GM18870 (cell line): ENCODE data around the gene AATF.

Experiments
- ATAC-seq: cut with Tn5 transposase; IDR thresholded peaks from one replicate; pipeline ENCODE4 v1.9.1; 2021; ENCODE audit warnings: moderate library complexity; ENCODE audit not compliant: unreplicated experiment

The AATF gene

GRCh38 chr17:37041932-37042331 lies 93.2 kb downstream of the AATF start:
- no peak for ATAC-seq

GRCh38 chr17:37043201-37043600 lies 94.4 kb downstream of the AATF start:
- ATAC-seq = no peak

GRCh38 chr17:37045351-37045922 lies 96.7 kb downstream of the AATF start:
- no peak for ATAC-seq

DNA sequence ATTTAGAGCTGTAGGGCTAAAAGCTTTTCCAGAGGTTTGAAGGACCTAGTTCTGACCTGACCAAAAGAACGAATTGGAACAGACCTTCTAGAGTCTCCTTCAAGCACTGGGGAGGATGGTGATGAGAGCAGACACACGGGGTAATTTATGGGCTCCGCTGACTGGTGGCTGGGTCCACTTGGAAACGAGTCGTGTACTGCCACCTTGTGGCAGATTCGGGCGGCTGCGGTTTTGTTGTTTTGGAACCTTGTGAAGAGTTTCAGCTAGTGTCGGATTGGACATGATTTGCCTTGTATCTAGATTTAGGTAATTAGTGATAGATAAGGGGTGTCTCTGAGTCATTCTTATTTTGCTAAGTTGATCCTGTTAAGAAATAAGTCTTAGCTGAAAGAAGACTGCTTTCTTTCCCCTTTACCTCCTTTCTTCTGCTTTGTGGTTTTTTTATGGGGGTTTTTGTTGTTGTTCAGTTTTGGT lies 98.9 kb downstream of the AATF start:
- no peak for ATAC-seq

GRCh38 chr17:37048811-37049210 lies 100.1 kb downstream of the AATF start:
- no peak for ATAC-seq

DNA sequence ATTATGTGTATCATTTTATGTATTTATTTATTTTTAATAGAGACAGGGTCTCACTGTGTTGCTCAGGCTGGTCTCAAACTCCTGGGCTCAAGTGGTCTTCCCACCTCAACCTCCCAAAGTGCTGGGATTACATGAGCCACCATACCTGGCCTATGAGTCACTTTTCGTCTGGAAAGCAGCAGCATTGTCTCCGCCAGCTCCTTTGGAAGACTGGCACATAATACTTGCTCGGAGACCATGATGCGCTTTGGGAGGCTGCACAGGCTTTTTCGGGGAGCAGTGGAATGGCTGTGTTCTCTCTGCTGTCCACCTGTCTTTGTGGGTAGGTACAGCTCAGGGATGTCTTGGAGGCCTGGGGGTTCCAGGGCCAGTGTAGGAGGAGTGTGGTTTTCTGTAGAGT lies 102.2 kb downstream of the AATF start:
- no peak for ATAC-seq

GRCh38 chr17:37051381-37051780 lies 102.6 kb downstream of the AATF start:
- ATAC-seq = no peak

- no peak for ATAC-seq
Observed at GRCh38 chr17:37051833-37052232, 103.1 kb downstream of the AATF start.

DNA sequence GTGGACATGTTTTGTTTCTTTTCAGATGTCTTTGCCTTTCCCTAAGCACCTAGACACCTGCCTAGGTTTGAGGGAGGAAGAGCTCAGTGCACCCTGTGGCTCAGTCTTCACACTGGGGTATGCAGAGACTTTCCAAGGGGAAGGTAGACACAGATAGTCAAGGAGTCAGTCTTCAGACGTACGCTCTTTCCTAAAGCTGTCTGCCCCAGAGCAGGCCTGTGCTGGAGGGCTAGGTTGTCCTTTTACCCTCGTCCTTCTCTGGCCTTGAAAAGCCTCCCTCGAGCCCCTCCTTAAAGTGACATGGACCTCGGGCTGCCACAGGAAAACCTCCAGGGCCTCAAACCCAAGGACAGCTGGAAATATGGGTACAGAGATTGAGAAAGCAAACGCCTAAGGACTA lies 103.7 kb downstream of the AATF start:
- ATAC-seq = no peak

- no peak for ATAC-seq
Observed at GRCh38 chr17:37054894-37055293, 106.1 kb downstream of the AATF start.

- ATAC-seq = no peak
Observed at GRCh38 chr17:37056622-37057021, 107.9 kb downstream of the AATF start.

- no peak for ATAC-seq
Observed at GRCh38 chr17:37059493-37059892, 110.7 kb downstream of the AATF start.

DNA sequence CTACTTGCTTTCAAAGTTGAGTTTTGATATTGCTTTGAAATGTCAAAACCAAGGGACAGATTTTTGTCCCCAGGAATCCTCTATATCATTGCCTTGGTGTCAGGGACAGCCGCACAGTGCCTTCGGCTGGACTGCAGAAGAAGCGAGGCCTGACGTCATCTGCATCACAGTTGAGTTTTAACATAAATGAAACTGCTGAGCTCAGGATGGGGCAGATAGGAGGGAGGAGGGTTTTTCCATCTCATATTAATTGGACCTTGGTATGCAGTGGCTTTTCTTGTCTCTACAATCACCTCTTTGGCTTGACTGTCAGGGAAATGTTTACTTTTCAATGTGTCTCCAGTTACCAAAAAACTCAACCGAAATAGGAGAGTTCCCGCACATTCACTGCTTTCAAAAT lies 111.3 kb downstream of the AATF start:
- ATAC-seq = no peak

DNA sequence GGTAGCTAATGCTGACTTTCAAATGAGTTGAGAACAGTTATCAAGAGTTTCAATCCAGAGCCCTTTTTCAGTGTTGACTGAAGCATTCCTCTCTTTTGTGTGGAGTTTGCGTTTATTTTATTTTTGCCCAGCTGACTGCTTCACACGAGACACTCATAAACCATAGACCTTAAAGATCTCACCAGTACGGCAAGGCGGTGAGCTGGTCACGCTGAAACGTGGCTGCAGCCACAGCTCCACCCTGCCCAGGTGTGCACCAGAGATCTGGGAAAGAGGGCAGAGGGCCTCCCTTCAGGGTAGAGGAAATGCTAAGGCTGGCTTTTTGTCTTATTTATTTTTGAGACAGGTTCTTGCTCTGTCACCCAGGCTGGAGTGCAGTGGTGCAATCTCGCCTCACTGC lies 112.2 kb downstream of the AATF start:
- ATAC-seq = no peak

- ATAC-seq = no peak
Observed at GRCh38 chr17:37062021-37062420, 113.3 kb downstream of the AATF start.

GRCh38 chr17:37064206-37064605 lies 115.5 kb downstream of the AATF start:
- no peak for ATAC-seq

DNA sequence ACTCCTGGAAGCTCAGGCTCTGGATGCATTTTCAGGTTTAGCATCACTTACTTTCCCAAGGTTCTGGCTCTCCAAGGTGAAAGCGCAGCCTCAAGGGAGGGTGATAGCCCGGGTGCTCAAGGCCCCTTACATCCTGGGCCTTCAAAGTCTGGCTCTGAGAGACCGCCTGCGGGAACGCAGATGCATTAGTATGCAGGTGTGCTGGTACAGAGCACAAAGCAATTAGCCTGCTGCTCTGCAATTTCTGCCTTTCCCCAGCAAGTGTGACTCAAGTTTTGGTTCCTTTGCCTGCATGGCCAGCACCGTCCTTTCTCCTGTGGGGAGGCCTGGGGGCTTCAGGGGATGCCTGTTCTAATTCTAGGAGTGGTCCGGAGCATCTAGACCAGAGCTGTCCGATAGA lies 116.2 kb downstream of the AATF start:
- no peak for ATAC-seq

GRCh38 chr17:37065486-37066321 lies 117.0 kb downstream of the AATF start:
- ATAC-seq = no peak

DNA sequence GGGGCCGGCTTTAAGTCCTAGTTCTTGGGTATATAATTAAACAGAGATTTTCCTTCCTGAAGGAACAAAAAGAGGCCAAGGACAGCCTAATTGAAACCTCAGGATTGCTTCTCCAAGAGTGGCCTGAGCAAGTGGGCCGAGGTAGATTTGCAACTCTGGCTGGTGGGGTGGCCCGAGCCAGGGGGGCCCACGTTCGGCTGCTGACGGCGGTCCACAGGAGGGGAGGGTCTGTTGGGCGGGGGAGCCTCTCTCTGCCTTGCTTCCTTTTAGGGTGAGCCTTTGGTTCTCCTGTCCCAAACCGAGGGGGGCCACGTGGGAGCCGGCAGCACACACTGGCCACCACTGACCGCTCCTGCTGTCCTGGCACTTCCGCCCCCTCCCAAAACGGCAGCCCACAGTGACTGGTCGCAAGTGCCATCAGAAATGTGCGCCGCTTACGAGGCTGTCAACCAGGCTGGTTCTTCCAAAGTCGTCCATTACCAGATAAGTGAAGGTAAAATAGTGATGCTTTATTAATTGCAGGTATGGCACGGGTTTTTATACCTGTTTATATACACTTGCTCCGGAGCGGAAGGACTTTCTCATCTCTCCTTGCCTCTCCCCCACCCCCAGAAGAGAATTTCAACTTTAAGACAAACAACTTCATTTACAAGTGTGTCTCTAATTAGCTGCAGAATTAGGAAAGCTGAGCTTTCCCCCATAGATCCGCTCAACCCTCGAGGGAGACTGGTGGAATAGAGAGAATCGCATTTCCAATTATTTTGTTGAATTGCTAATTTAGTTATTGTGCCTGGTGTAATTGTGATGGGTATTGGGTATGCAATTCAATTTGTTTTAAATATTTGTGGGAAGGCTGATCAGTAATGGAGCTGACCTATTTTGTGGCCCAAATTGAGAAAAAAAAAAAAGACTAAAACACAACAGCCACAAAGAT lies 117.8 kb downstream of the AATF start:
- ATAC-seq = no peak

DNA sequence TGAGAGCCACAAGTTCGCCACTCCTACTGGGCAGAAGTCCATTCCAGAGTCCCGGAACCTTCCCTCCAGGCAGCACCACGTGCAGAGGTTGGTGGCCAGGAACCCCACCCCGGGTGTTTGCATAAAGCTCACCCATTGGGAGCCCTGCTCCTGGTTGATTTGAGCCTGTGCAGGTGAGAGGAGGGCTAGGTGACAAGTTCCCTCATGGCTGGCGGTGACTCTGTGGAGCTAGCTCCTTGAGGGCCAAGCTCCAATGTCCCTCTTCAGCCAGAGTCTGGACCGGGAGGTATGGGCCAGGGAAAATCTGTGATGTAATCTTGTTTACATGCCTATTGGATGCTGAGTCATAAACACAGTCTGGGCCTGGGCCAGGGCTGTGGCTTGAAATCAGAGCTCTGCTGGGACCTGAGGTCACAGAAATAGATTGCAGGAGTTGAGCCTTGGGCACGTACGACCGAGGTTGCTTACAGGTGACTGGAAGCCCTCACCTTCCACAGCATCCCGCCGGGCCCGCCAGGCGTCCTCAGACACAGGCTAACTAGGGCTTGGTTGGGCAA lies 118.9 kb downstream of the AATF start:
- no peak for ATAC-seq

DNA sequence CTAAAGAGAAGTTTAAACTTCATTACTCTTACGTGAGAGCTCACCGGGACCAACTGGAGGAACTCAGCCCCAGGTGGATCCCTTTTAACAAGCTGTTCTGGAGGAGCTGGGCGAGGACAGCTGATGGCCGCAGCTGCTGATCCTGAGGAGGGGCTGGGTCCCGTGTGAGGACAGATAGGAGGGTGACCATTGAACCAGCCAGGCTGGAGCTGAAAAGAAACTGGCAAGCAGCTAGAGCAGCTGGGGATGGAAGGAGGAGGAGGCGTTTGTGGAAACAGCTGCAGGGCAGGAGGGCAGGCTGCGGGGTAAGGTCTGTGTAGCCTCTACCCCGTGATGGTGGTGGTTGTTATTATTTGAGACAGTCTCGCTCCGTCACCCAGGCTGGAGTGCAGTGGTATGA lies 119.5 kb downstream of the AATF start:
- ATAC-seq = no peak
